ENCODE data around the gene RXRA. TPM values are rescaled to one million over a fixed set of nuclear protein-coding genes. Genes with fewer than 3 reads are reported as not detected.

Gene RXRA
- total and polyA plus RNA-seq, 2 experiments from 2014 or later, result 32.9 to 46.1 TPM

DNA sequence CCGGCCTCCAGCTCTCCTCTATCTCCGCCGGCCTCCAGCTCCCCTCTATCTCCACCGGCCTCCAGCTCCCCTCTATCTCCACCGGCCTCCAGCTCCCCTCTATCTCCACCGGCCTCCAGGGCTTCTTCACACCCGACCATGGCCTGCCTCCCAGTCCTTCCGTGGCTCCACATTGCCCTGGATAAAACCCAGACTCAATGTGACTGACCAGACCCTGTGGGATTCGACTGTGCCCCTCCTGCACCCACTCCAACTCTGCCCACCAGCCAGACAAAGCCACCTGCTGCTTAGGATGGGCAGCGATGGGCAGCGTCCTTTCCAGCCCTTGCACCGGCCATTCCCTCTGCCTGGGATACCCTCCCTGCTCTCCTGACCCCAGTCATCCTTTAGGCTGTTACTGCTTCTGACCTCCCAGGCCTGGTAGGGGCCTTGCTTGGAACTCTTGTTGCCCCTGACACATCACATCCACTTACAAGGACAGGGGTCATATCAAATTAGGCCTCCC, 30.5 kb upstream of the RXRA start:
- Histone ChIP-seq H3K4me1 (ENCODE audit: low read depth) (peaks cover 4% of the 10 kb centered on the region), H3K27ac (no peak overlapping the region), H3K4me3 (no peak overlapping the region), H3K36me3 (no peaks in the 10 kb centered on the region), H3K27me3 (no peaks in the 10 kb centered on the region), H3K9me3 (ENCODE audit: low read depth) (no peaks in the 10 kb centered on the region)
- DNase-seq (ENCODE audit: low read depth in 1 of 2, low spot score in 1 of 2), result no peak
- no peak for TF ChIP-seq CTCF (IDR thresholded peaks at IDR 0.05; ENCODE audit: low read depth, low read length)

GRCh38 chr9:134296301-134297082, 29.8 kb upstream of the RXRA start:
- Histone ChIP-seq H3K27me3 (no peaks in the 10 kb centered on the region), H3K4me1 (ENCODE audit: low read depth) (peaks cover 4% of the 10 kb centered on the region), H3K9me3 (ENCODE audit: low read depth) (no peaks in the 10 kb centered on the region), H3K27ac (no peak overlapping the region), H3K36me3 (no peaks in the 10 kb centered on the region), H3K4me3 (no peak overlapping the region)
- DNase-seq (ENCODE audit: low read depth in 1 of 2, low spot score in 1 of 2), result no peak
- TF ChIP-seq CTCF (IDR thresholded peaks at IDR 0.05; ENCODE audit: low read depth, low read length), result no peak

DNA sequence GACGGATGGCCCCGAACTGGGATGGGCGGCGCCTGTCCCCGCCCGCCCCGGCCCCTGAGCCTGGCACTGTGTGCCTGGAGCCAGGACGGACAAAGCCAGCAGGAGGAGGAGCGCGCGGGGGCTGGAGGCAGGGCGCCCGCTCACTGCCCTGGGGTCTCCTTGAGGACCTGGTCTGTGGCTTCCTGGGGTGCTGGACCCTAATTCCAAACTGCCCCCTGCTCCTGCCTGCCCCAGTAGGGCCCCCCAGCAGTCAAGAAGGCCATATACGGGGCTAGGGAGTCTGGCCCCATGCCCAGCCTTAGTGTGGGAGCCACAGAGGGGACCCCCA, 29.2 kb upstream of the RXRA start:
- no peaks in the 10 kb centered on the region for H3K9me3 ChIP-seq (ENCODE audit: low read depth)
- H3K4me3 ChIP-seq, result no peak overlapping the region
- H3K36me3 ChIP-seq, result no peaks in the 10 kb centered on the region
- H3K4me1 ChIP-seq (ENCODE audit: low read depth), result peaks cover 4% of the 10 kb centered on the region
- H3K27me3 ChIP-seq, result no peaks in the 10 kb centered on the region
- TF ChIP-seq CTCF (IDR thresholded peaks at IDR 0.05; ENCODE audit: low read depth, low read length), result no peak
- DNase-seq (ENCODE audit: low read depth in 1 of 2, low spot score in 1 of 2), result no peak
- H3K27ac ChIP-seq, result no peak overlapping the region

GRCh38 chr9:134297576-134297975, 28.7 kb upstream of the RXRA start:
- TF ChIP-seq CTCF (IDR thresholded peaks at IDR 0.05; ENCODE audit: low read depth, low read length), result no peak
- H3K36me3 ChIP-seq, result no peaks in the 10 kb centered on the region
- no peak for DNase-seq (ENCODE audit: low read depth in 1 of 2, low spot score in 1 of 2)
- peaks cover 4% of the 10 kb centered on the region for H3K4me1 ChIP-seq (ENCODE audit: low read depth)
- H3K9me3 ChIP-seq (ENCODE audit: low read depth), result no peaks in the 10 kb centered on the region
- no peak overlapping the region for H3K27ac ChIP-seq
- H3K27me3 ChIP-seq, result no peaks in the 10 kb centered on the region
- H3K4me3 ChIP-seq, result no peak overlapping the region

DNA sequence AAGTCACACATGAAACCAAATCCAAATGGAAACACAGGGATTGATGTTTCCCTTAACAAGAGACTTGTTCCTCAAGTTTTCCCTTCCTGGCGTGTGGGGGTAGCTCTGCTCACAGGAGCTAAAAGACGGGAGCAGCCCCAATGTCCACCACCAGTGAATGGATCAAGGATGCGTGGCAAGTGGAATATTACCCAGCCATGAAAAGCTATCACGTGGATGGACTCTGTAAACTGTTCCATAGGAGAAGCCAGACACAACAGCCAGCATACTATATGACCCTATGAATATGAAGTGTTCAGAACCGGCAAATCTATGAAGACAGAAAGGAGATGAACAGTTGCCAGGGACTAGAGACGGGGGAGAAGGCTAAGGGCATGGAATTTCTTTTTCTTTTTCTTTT, 28.3 kb upstream of the RXRA start:
- H3K9me3 ChIP-seq (ENCODE audit: low read depth), result no peaks in the 10 kb centered on the region
- H3K4me1 ChIP-seq (ENCODE audit: low read depth), result peaks cover 4% of the 10 kb centered on the region
- no peaks in the 10 kb centered on the region for H3K27me3 ChIP-seq
- TF ChIP-seq CTCF (IDR thresholded peaks at IDR 0.05; ENCODE audit: low read depth, low read length), result no peak
- no peak for DNase-seq (ENCODE audit: low read depth in 1 of 2, low spot score in 1 of 2)
- no peaks in the 10 kb centered on the region for H3K36me3 ChIP-seq
- no peak overlapping the region for H3K4me3 ChIP-seq
- no peak overlapping the region for H3K27ac ChIP-seq

All from cardiac muscle cell (in vitro differentiated cells and primary cell).